T47D (cell line): ENCODE measurements around the gene BABAM2.
A peak's percentile ranks its signal among the peaks of the same experiment; 100 is the strongest.
"Not testable (repeated sequence)": the region's sequence is repeated elsewhere in the genome, so short reads cannot be mapped to it uniquely, and the experiment has no call there.

Experiments used
- DNase-seq, 2 experiments: peaks; one replicate each; pipeline versions ENCODE4 v3.0.0 to v3.0.0-alpha.2; 2011 to 2012; ENCODE audit warnings: low read depth in 1 of 2, low spot score in 1 of 2
- JUND ChIP-seq: IDR thresholded peaks from 2 replicates; pipeline ENCODE4 v1.6.1; 2012; ENCODE audit warnings: low read depth
- in situ Hi-C: cut with HindIII; loops from 2 replicates; pipeline ENCODE4 v1.10.0; 2016; ENCODE audit warnings: low sequenced_read_pairs, low pct_unique_long_range_greater_than_20kb

Gene BABAM2

GRCh38 chr2:28232295-28232694 is 341.8 kb downstream of the BABAM2 start:
- no peak for TF ChIP-seq JUND
- no peak for DNase-seq

GRCh38 chr2:28233164-28233676 is 342.7 kb downstream of the BABAM2 start:
- DNase-seq, result no peak
- no peak for TF ChIP-seq JUND
- in situ Hi-C loops, result no loop called here

More at GRCh38 chr2:28232295-28232694, 341.8 kb downstream of the BABAM2 start:
- in situ Hi-C loops, result no loop called here

DNA sequence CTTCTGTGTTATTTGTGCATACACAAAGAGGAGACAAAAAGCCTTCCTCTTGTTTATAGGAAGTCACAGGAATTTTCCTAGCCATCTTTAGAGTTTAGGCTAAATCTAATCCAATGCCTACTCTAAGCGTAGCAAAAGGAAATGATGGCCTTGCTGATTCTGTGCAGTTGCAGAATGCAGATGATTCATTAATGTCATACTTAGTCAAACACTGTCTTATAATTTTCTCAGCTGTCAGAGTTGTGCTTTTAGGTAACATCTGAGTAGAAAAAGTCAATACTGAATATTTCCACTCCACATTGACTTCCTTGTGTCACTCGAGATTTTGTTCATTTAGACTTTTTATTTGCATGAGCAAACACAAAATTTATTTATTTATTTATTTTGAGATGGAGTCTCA is 344.3 kb downstream of the BABAM2 start:
- TF ChIP-seq JUND, result no peak
- no peak for DNase-seq
- in situ Hi-C loops, result no loop called here

DNA sequence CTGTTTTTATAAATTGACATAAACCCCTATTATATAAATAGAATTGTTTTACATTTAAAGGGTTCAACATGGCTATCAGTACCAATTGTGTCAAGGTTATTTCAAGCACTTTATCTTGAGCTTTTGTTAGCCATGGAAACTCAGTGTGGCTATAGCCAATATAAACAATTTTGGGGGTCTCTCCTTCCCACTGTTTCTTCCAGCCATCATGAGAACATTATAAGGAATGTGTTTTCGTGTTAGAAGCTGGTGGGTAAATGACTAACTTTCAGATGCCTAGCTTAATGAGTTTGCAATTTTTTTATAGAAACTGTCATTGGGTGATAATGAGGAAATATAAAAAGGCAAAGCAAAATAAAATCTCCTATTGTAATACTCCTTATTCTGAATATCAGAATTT is 348.7 kb downstream of the BABAM2 start:
- DNase-seq, result no peak
- in situ Hi-C loops, result no loop called here
- TF ChIP-seq JUND, result no peak

GRCh38 chr2:28240937-28241336 is 350.4 kb downstream of the BABAM2 start:
- in situ Hi-C loops, result no loop called here
- no peak for TF ChIP-seq JUND
- no peak for DNase-seq

DNA sequence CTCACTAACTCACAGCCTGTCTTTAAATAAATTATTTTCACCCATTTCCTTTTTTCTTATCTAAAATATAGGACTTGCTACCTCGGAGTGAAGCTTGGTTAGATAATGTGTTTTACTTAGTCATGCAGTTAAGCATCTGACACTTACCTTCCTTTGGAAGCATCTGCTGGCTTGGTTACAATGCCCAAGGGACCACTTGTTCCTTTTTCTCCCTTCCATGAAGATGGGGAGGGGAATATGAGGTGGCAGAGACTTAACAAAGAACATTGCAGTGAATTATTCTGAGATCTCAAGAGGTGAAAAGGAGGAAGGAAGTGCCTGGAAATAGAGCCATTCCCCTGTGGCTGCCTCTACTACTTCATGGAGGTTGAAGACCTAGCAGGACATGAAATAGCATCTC is 356.8 kb downstream of the BABAM2 start:
- no peak for TF ChIP-seq JUND
- no peak for DNase-seq
- in situ Hi-C loops, result no loop called here

- DNase-seq, result no peak
- in situ Hi-C loops, result no loop called here
- TF ChIP-seq JUND, result no peak
These were observed 357.2 kb downstream of the BABAM2 start for GRCh38 chr2:28247734-28248133.

DNA sequence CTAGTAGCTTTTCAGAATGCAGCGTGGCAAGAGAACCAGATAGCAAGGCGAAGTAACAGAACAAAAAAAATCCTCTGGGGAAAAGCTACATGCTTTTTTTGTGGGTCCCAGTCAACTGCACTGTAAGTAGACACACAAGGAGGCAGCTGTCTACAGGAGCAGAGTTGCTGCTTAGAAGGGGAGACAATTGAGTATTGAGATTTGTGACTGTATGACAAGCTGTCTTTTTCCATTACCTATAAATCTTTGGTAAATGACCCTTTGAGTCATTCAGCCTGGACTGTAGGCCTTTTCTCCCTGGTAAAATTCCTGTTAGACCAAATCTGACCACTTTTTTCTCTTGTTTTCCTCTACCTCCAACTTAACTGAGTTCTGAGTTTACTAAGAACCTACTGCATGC is 358.0 kb downstream of the BABAM2 start:
- no peak for DNase-seq
- in situ Hi-C loops, result no loop called here
- TF ChIP-seq JUND, result no peak

- in situ Hi-C loops, result no loop called here
- no peak for TF ChIP-seq JUND
- no peak for DNase-seq
These were observed 359.5 kb downstream of the BABAM2 start for GRCh38 chr2:28250006-28250405.

DNA sequence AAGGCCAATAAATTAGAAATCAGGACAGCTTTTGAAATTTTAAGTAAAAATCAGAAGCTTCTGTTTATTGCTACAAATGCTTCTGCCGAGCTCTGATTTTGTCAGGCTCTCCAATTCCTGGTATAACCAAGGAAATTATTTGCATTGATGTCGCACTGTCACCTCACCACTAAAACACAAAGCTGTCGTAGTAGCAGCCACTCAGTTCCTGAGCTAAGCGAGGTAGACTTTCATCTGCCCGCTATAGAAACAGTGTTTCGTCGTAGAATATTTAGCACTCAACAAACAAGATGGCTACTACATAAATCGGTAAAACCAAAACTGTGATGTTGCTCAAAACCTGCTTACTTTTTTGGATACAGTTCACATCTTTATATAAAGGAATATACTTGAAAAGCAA is 360.8 kb downstream of the BABAM2 start:
- no peak for TF ChIP-seq JUND
- DNase-seq, result no peak
- in situ Hi-C loops, result no loop called here

DNA sequence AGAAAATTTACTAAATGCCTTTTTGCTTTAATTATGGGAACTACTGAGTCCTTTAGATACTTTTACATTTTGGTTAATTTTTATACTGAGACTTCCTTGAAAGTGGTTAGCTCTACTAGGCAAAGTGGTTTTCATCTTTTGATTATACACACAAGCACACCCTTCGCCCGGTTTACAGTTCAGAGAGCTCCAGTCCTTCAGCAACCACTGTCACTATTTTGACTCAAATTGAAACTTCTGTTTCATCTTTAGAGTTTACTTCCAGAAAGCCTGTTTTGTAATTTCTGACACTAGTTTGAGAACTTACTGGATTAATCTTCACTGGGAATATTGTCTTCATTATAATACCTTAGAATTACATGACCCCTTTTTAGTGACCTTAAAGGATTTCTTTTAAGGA is 361.8 kb downstream of the BABAM2 start:
- in situ Hi-C loops, result no loop called here
- TF ChIP-seq JUND, result no peak
- no peak for DNase-seq

GRCh38 chr2:28253543-28253942 is 363.0 kb downstream of the BABAM2 start:
- in situ Hi-C loops, result no loop called here
- no peak for DNase-seq

GRCh38 chr2:28255231-28255630 is 364.7 kb downstream of the BABAM2 start:
- in situ Hi-C loops, DNase-seq: not testable (repeated sequence)

More at GRCh38 chr2:28253543-28253942, 363.0 kb downstream of the BABAM2 start:
- TF ChIP-seq JUND, result no peak

GRCh38 chr2:28257182-28257581 is 366.7 kb downstream of the BABAM2 start:
- in situ Hi-C loops, result no loop called here
- DNase-seq, result no peak
- no peak for TF ChIP-seq JUND

DNA sequence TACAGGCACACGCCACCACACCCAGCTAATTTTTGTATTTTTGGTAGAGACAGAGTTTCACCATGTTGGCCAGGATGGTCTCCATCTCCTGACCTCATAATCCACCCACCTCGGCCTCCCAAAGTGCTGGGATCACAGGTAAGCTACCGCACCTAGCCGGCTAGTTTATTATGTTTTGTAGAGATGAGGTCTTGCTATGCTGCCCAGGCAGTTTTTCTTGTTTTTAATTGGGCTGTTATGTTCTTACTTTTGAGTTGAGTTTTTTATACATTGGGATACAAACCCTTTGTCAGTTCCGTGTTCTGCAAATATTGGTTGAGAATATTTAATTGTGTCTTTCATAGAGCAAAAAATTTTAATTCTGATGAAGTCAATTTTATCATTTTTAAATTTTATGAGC is 368.7 kb downstream of the BABAM2 start:
- in situ Hi-C loops, result not testable (repeated sequence)
- DNase-seq, result peak in 1 of 2 experiments; percentile 20
